Measurements from ENCODE around the gene ITGA1.
"Not testable (repeated sequence)": the region's sequence is repeated elsewhere in the genome, so short reads cannot be mapped to it uniquely, and the experiment has no call there.

The ITGA1 gene

DNA sequence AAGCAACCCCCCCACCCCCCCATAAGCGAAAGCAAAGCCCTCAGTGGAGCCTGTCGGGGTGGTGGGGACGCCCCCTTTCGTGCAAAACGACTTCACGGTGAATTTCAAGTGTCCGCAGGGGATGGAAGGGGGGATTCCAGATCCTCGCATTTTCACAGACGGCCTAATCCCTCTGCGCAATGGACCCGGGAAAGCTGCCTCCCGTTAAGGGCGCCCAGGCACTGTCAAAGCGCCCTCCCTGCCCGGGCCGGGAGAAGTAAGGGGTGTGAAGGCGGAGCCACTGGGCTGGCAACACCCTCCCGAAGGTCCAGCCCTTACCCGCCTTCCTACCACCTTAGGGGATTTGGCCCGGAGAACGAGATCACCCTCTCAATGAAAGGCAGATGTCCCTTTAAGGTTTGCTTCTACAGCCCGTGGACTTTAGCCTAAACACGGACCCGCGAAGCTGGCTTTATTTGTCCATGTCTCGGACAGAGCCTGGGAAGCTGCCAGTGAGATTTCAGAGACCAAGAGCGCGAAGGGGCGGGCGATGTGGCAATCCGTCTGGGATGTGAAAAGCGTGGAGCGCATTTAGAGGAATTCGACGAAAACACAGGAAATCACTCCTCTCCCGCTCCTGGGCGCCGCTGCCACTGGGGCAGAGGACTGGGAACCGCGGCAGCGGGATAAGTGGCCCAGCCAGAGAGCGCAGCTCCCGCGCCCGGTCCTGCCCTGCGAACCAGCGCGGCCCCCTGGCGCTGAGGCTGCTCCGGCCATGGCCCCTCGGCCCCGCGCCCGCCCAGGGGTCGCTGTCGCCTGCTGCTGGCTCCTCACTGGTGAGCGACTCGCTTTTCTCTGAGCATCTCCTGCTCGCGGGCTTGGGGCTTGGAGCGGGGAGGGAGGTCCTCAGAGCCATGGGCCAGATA, at the start of gene ITGA1, which contains the start of gene PELO:
TSS of gene ITGA1 (plus strand) at position 317 of the 905 bp plus-strand sequence. CDS start at position 755, 438 bp downstream.
TSS of gene PELO (plus strand) at position 317 of the 905 bp plus-strand sequence. CDS start 12,479 bp downstream, outside the sequence.
- peak; percentile 84 for DNase-seq

DNA sequence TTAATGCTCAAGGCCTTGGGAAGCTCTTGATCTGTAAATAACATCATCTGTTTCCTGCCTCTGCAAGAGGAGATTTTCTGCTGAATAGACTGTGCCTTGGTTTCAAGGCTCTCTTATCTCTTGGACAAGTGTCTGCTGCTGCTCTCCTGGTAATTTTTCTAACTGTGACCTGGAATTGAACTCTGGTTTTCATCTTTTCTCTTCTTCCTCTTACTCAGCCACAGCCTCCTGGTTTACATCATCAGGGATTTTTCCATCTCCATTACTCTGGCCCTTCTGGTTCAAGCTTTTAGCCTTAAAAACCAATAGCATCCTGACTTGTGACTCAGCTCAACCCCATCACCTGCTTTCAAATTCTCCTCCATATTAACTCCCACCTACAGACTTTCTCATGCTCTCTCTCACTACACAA, 49.6 kb upstream of the ITGA1 start:
- no peak for DNase-seq

GRCh38 chr5:52740007-52740406, 47.7 kb upstream of the ITGA1 start:
- DNase-seq = no peak

DNA sequence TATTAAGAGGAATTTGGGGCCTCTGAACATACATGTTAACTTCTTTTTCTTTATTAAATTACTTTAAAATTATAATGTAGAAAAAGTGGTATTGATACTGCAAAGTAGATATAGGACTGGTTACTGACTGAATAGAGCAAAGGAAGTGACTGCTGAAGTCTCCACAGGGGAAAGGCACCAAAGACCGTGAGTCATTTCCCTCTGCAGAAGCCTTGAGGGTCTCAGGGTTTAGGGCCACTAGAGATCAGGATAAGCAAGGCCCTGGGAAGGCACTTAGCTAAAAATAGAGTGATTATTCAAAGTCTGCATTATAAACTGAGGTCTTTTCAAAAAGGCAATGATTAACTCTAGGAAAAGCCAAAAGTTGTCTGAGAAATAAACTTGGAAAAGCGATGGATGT, 44.7 kb upstream of the ITGA1 start:
- no peak for DNase-seq

DNA sequence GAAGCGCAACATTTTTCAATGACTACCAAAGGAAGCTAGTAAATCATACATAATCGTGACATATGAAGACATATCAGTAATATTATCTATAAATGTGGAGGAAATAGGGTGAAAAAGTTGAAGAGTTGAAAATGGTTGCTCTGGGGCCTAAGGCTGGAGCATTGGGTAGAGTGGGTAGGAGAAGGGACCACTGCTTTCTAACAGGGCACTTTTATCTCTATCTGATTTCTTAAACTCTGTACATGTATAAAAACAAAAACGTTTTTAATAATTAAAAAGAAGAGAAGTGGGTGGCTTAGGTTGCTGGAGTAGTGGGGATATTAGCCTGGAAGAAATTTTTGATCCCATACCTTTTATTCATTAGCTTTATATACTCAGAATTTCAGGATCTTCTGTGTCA, 44.2 kb upstream of the ITGA1 start:
- no peak for DNase-seq

- no peak for DNase-seq
Observed at GRCh38 chr5:52743970-52744369, 43.7 kb upstream of the ITGA1 start.

DNA sequence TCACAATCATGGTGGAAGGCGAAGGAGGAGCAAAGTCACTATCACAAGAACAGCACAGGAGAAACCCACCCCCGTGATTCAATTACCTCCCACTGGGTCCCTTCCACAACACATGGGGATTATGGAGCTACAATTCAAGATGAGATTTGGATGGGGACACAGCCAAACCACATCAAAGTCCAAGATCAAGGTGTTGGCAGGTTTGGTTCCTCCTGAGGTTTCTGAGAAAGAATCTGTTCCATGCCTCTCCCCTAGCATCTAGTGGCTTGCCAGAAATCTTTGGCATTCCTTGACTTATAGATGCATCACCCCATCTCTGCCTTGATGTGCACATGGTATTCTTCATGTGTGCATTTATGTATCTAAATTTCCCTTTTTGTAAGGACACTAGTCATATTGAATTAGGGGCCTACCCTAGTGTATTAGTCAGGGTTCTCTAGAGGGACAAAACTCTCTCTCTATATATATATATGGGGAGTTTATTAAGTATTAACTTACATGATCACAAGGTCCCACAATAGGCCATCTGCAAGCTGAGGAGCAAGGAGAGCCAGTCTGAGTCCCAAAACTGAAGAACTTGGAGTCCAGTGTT, 42.8 kb upstream of the ITGA1 start:
- DNase-seq = not testable (repeated sequence)

- no peak for DNase-seq
Observed at GRCh38 chr5:52746539-52746938, 41.2 kb upstream of the ITGA1 start.

DNA sequence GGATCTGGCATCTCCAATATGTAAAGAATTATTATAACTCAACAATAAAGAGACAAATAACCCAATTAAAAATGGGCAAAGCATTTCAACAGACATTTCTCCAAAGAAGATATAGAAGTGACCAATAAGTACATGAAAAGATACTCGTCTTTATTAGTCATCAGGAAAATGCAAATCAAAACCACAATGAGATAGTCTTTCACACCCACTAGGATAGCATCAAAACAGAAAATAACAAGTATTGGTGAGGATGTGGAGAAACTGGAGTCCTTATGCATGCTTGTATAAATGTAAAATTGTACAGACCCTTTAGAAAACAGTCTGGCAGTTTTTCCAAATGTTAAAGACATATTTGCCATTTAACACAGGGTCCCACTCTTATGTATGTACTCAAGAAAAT, 39.1 kb upstream of the ITGA1 start:
- no peak for DNase-seq

- no peak for DNase-seq
Observed at GRCh38 chr5:52749666-52750065, 38.0 kb upstream of the ITGA1 start.

- no peak for DNase-seq
Observed at GRCh38 chr5:52751137-52751536, 36.6 kb upstream of the ITGA1 start.

DNA sequence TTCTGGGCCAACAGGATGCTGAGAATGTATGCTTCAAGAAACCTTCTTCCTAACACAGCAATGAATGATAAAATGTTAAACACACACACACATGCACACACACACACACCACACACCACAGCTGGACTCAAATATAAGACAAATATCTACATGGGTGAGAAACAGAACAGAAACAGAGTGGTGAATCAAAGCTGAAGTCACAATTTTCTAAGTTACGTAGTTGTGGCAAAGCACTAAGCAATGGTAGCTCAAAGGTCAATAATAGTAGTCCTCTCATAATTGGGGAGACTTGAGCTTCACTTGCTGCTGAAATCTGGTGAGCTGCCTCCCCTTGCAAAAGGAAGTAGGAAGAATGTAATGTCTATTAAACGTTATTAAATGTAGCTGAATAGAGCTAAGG, 33.7 kb upstream of the ITGA1 start:
- DNase-seq = no peak

DNA sequence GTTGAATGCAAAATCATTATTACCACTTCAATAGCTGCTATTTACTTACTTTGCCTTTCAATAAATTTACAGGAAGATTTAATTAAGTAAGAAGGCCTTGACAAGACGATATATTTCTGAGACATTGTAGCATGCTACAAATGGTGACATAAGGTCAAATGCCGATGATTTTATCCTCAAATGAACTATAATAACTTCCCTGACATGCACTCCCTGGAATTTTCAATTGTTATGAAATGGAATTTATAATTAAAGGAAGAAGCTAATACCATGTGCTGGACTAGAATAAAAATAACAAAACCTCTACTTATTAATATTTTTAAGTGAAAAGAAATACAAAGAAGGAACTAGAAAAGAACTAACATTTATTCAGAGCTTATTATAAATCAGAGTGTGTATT, 30.2 kb upstream of the ITGA1 start:
- no peak for DNase-seq

DNA sequence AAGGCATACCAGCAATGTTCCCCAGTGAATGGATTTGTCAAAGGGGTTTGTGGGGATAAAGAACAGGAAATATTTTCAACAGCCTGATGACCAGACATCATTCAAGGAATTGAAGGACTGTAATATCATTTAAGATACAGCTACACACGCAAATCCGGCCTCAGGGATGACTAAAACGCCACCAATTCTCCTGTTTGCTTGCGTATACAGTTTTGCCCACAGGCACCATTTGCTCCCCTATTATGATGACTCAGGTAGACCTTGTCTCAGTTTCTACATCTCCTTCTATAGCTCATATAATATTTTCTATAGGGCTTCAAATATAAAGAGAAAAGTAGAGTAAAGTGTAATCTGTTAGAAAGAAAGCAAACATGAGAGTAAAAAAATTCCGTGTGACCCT, 29.7 kb upstream of the ITGA1 start:
- no peak for DNase-seq

GRCh38 chr5:52759331-52759730, 28.4 kb upstream of the ITGA1 start:
- DNase-seq = no peak

GRCh38 chr5:52760695-52761366, 26.9 kb upstream of the ITGA1 start:
- DNase-seq = no peak

- DNase-seq = no peak
Observed at GRCh38 chr5:52767217-52767743, 20.4 kb upstream of the ITGA1 start.

DNA sequence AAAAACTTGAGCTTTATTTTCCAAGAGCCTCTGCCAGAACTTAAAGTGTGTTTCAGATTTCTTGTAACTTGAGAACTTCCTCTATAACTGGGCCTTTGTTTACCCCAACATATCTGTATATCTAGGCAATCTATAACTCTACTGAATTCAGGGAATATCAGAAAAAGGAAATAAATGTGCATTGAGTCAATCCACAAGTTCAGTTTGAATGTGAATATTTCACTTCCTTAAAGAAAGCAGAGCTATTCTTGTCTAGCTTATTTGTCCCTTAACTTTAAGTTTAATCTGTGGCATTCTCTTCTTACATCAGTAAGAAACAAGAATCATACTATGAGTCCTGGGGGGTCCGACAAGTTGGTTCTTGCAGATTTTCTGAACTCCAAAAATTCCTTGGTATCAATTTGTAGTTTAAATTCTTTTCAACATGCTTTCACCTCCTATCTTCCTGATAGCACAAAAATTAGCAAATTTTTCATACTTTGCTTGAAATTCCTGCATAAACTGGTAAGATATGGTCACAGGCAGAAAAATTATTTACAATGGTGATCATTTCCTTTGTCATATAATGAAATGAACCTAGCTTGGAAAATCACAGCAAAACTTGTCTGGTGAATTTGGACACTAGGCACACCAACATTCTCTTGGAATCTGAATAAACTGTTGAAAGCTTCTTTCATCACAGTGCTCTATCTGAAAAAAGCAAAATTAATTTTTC, 19.8 kb upstream of the ITGA1 start:
- DNase-seq = no peak

DNA sequence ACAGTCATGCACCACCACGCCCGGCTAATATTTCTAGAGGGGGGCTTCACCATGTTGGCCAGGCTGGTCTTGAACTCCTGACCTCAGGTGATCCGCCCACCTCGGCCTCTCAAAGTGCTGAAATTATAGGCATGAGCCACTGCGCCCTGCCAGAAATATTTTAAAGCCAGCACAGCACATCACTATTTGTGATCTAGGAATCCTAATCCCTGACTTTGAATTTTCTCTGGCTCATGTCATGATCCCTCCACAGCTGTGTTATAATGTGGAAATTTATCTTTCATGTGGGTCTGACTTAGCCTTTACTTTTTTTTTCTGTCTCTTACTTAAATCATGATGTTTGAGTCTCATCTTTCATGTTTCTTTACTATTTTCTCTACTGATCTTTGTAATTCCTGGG, 18.7 kb upstream of the ITGA1 start:
- no peak for DNase-seq

- DNase-seq = no peak
Observed at GRCh38 chr5:52770287-52770939, 17.3 kb upstream of the ITGA1 start.

DNA sequence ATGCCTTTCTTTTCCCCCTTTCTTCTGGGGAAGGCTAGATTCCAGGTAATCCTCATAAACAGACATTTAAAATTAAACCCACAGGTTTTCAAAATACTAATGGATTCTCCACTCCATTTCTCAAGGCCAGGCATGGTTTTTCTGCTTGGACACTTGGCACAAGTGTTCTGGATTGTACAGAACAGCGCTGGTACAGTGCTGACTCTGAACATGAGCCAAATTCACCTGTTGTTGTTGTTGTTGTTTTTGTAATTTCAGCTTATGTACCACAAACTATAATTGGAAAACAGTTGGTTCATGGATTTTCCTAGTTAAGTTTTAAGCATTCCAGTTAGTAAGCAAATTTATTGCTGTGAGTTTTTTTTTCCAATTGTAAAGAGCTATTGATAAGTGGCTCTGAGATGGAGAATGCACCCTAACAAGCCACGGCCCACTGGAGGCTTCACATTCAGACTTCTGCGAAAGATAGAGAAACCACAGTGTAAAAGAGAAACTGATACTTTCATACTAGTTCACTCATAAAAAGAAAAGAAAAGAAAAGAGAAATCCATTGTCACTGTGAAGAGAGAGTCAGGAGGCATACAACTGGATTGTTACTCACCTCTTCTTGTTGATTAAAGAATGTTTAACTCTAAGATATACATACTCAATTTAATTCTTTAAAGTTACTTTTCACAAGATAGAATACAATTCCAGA, 16.2 kb upstream of the ITGA1 start:
- no peak for DNase-seq

- no peak for DNase-seq
Observed at GRCh38 chr5:52772668-52773067, 15.0 kb upstream of the ITGA1 start.

All from T1000 (cell line).